OCI-M1 (cell line): ENCODE results near the gene NKPD1.
"Not testable (repeated sequence)": the region's sequence is repeated elsewhere in the genome, so short reads cannot be mapped to it uniquely, and the experiment has no call there.

ENCODE experiments used
- DNase-seq: peaks from one replicate; lab custom pipeline; 2025; lab: John Stamatoyannopoulos, UW

Gene NKPD1

GRCh38 chr19:45139286-45140143, 21.3 kb downstream of the NKPD1 start:
- no peak for DNase-seq

GRCh38 chr19:45138303-45138751, 22.5 kb downstream of the NKPD1 start:
- no peak for DNase-seq

GRCh38 chr19:45137179-45137761, 23.5 kb downstream of the NKPD1 start:
- DNase-seq: no peak

DNA sequence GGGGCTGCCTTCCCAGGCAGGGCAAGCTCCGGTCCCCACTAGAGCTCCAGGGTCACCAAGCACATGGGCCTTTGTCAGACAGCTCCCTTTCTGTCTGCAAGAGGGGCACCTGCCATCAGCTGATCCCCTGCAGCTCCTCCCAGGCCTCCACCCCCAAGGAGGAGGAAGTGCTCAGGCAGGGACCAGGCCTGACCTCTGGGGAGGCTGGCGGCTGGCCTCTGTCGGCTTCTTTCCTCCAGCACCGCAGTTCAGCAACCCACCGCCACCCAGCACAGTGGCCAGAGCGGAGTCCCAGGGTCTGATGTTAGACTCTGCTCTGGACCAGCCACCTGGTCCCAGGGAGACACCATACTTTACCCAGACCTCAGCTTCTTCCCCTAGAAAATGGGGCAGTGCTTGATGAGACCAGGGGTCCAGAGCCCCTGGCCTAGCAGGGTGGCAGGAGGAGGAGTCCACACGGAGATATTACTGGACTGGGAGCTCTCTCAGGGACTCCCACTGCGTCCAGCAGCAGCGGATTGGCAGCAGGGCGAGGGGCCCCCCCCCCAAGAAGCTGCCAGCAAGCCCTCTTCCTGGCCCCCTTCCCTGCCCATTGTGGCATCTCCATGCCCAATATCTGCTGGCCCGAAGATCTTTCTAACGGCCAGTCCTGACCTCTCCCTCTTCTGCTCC, 24.1 kb downstream of the NKPD1 start:
- no peak for DNase-seq

- no peak for DNase-seq
Measured at GRCh38 chr19:45135176-45135885, 25.5 kb downstream of the NKPD1 start.

DNA sequence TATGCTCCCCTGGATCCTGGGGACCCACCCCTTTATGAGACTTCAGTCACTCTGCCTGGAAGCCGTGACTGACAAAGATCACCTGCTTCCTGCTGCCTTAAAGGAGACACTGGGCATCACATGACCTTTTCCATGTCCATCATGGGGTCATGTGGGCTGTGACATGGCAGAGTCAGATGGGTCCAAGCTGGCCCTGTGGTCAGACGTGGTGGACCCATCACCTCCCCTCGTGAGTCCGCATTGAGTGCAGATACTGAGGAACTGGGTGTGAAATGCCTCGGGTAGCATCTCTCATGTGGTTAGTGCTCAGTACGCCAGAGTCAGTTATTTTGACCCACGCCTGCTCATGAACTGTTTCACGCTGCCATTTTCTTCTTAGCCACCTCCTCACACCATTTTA, 27.1 kb downstream of the NKPD1 start:
- DNase-seq: no peak

- DNase-seq: no peak
Measured at GRCh38 chr19:45130888-45131615, 29.7 kb downstream of the NKPD1 start.

DNA sequence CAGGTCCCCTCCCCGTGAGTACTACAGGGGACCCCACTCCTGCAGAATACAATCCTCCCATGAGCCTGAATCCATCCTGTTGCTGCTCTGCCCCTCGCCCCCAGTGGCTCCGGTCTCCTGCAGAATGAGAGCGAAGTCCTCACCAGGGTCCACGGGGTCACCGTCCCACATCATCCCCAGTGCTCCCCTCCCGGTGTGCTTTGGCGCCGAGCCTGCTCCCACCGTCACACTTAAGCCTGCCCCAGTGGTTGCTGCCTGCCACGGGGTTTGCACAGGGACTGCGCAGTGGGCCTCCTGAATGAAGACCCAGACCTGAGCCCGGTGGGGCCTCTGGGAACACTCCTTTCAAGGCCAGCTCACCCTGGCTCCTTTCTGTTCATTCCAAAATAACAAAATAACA, 30.5 kb downstream of the NKPD1 start:
- DNase-seq: no peak

DNA sequence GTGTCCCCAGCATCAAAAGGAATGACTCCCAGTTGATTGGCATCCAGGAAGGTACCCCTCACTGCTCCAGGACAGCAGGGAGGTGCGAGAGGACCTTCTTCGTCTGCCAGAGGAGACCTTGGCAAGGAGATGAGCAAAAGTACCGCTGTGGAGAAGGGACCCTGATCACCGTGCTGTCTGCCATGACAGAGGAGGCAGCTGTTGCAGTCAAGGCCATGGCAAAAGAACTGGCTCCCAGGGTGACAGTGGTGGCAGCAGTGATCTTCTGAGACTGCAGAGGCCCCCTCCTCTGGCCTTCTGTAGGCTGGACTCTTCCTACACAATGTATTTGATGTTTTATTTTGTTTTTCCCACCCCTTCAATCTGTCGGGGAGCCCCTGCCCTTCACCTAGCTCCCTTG, 32.0 kb downstream of the NKPD1 start:
- DNase-seq: no peak

- no peak for DNase-seq
Measured at GRCh38 chr19:45128146-45128545, 32.6 kb downstream of the NKPD1 start.

- no peak for DNase-seq
Measured at GRCh38 chr19:45126654-45127053, 34.1 kb downstream of the NKPD1 start.

DNA sequence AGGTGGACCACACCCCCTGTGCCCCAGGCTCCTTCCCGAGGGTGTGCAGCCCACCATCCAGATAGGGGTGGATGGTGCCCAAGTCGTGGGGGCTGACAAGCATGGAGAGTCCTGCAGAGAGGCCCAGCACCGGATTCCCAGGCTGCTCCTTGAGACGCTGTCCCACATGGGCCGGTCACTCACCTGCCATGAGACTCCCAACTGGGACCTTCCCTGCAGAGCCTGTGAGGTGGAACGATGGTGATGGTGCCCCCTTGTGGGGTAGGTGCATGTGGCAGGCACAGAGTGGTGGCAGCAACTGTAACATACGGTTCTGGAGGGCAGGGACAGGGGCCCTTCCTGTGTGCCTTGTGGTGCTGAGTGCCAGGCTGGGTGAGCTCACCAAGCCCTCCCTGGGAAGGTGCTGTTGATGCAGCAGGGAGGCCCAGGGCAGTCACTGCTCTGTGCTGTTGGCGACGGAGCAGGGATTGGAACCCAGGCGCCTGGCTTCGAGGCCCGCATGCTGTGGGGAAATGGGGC, 34.7 kb downstream of the NKPD1 start:
- DNase-seq: peak; percentile 77

DNA sequence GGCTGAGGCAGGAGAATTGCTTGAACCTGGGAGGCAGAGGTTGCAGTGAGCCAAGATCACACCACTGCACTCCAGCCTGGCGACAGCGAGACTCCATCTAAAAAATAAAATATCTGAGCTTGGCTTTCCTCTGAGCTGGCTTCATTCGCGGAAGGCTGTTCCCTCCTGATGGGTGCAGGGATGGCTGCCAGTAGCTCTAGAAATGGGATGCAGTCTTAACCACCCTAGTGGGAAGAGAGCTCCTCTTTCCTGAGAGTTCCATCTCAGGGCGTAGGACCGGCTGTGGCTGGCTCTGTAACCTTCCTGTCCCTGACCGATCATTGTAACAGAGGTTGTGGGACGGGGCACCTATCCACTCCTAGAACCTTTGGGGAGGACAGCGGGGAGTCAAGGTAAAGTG, 35.4 kb downstream of the NKPD1 start:
- no peak for DNase-seq

DNA sequence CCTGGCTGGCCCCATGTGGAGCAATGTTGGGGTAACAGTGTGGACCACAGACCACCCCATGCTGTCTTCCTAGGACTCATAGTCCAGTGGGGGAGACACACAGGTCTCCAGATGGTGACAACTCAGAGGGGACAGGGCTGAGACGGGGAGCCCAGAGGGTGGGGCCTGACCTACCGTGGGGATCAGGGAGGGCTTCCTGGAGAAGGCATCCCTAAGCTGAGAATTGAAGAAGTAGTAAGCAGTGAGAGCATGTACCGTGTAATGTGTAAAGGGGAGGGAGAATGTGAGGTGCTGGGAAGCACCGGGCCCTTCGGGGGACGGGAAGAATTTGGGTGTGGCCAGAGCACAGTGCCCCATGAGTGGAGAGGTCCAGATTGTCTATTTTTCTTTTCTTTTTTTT, 36.8 kb downstream of the NKPD1 start:
- DNase-seq: no peak

GRCh38 chr19:45123440-45123850, 37.3 kb downstream of the NKPD1 start:
- DNase-seq: no peak

DNA sequence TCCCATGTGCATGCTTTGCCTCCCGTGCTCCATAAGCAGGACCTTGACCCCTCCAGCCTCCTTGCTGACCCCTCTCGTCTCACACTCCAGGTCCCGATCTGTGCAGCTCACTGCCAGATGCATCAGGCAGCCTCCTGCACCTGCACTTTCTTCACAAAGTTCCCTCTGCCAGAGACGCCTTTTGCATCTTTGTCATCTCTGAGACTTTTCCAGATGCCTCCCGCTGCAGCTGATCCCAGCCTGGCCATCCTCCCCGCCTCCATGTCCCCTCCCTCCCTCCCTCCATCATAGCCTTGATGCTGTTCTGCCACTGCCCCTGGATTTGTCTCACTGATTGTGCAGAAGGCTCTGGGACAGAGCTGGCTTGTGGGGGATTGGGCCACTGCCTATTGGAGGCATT, 38.0 kb downstream of the NKPD1 start:
- DNase-seq: no peak

DNA sequence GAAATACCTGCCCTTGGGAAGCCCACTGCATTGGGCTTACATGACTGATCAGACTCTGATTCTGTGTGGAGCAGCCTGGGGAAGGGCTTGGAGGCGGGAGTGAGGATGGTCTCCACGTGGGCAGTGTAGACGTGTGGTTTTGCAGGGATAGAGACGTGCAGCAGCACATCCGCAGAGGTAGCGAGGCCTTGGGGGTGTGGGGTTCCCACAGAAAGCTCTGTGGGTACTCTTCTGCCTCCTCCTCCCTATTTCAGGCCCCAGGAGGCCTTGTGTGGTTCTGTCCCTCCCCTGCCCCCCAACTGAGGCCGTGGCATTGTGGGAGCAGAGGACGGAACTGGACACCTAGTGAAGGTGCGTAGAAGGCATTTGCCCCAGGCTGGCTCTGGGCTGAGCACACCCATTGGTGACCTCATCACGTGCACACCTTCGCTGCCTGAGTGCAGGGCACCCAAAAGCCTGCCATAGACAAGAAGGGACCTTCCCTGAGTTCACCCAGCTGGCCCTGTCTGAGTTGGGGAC, 38.9 kb downstream of the NKPD1 start:
- no peak for DNase-seq

- DNase-seq: no peak
Measured at GRCh38 chr19:45119582-45119981, 41.2 kb downstream of the NKPD1 start.

DNA sequence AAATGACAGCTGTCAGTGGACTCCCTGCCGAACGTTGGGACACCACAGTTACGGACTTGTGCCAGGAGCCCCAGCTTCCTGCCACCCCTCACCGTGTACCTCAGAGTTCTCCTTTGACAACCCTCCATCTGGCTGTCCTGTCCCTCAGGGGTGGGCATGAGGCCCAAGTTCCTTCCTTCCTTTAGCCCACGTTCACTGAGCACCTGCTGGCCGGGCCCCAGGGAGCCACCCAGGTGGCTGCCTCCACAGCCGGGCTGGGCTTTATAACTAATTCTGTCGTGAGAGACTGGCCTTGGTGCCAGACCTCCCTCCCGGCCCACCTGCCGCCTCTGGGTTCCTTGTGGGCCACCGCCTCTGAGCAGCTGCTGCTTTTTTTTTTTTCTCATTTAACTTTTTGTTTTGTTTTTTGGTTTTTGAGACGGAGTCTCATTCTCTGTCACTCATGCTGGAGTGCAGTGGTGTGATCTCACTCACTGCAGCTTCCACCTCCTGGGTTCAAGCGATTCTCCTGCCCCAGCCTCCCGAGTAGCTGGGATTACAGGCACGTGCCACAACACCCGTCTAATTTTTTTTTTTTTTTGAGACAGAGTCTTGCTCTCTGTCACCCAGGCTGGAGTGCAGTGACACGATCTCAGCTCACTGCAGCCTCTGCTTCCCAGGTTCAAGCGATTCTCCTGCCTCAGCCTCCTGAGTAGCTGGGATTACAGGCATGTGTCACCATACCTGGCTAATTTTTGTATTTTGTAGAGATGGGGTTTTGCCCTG, 42.0 kb downstream of the NKPD1 start:
- not testable (repeated sequence) for DNase-seq

DNA sequence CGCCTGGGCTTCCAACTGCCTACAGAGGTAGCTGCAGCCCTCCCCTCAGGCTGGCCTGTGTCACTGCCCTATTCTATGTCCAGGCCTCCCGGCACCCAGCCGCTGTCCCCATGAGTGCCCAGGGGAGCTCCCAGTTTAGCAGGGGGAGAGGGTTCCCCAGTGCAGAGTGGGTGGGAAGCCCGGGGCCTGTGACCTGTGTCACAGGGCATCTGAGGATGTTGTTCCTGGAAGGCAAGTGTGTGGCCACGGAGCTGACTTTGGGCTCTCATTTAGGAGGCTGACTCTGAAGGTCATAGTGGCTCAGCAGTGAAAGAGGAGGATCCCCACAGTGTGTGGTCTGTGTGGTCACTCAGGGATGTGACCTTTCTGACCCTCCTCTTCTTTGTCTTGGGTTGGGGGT, 42.7 kb downstream of the NKPD1 start:
- no peak for DNase-seq

DNA sequence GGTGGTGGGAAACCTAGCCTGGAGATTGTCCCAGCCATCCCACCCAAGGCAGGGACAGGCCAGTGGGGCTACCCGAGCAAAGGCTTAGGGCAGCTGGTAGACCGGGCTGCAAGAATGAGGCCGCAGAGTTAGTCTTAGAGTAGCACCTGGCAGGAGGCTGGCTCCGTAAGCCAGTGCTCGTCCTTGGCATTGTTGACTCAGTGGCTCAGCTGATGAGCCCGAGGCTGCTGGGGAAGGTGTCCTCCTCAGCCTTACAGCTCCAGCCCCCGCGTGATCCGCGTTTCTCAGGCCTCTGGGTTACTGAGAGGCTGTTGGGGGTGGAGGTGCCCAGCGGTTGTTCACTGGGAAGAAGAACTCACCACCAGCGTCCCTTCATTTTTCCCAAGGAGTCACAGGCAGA, 43.1 kb downstream of the NKPD1 start:
- no peak for DNase-seq
